ENCODE data around the gene RRAD.

- TF ChIP-seq SIN3A (IDR thresholded peaks at IDR 0.05; ENCODE audit: borderline replicate concordance, insufficient read depth, low read depth, low read length) (no peak), CTCF (IDR thresholded peaks at IDR 0.05) (no peak), POLR2AphosphoS5 (IDR thresholded peaks at IDR 0.05; ENCODE audit: low read depth, low read length) (no peak)
Measured at GRCh38 chr16:66881014-66881417, 44.3 kb downstream of the RRAD start.

Measured in Panc1 (cell line).